Fibroblast of peridontal ligament (primary cell): ENCODE results near the gene CLDN10.

Experiments
- DNase-seq: peaks from one replicate; pipeline ENCODE4 v3.0.0-alpha.2; 2010; ENCODE audit errors: extremely low read depth

The CLDN10 gene

GRCh38 chr13:95601216-95601615, 48.7 kb downstream of the CLDN10 start:
- DNase-seq = no peak

GRCh38 chr13:95601906-95602305, 49.4 kb downstream of the CLDN10 start:
- no peak for DNase-seq

DNA sequence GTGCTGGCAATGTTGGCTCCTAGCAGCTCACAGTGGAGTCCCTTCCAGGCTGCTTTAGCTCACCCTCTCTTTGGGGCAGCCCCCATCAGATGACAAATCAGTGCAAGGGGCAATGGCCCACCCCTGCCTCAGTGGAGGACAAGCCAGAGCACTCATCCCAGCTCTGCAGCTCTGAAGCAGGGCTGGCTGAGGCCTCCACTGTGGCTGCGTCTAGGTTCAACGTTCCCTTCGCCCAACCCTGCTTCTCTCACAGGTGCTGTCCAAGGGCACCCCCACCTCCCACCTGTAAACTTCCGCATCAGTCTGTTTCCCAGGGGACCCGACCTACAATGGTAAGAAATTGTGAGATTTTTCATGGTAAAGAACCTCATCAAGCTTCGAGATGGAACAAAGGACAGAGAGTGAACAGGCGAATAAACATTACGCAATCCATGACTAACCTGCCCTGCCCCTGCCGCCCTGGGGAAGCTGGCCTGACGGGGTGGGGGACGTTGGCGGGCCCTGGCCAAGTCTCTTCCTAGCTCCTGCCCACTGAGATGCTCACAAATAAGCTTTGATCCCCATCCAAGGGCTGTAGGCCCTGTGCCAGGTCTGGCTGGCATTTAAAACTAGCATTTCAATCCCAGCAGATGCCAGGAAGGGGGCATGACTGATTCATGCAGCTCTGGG, 51.5 kb downstream of the CLDN10 start:
- DNase-seq = no peak

DNA sequence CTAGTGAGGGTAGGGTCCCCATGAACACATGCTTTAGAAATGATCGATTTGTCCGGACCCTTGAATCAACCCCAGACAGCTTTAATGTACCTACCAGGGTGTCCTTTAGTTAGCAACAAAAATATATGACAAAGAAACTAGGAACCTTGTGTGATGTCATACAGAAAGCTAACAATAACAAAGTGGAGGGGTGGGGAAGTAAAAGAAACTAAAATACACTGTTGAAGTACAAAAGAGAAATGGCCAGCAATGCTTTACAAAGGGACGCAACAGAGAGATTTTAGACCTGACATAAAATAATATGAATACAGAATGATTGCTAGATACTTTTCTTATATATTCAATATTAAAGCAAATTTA, 52.0 kb downstream of the CLDN10 start:
- no peak for DNase-seq

- no peak for DNase-seq
Measured at GRCh38 chr13:95605448-95606125, 53.1 kb downstream of the CLDN10 start.

DNA sequence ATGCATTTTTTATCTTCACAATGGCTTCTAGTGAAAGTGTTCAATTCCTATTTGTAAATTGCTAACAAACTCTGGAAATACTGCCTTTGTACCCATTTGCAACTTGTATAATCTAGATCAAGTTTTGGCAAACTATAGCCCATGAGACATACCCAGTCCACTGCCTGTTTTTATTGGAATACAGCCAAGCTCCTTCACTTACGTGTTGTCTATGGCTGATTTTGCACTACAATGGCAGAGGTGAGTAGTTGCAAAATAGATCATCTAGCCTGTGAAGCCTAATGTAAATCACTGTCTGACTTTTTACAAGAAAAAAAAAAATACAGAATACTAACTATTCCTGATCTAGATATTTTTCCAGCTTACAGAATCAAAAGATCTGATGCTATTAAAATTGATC, 54.8 kb downstream of the CLDN10 start:
- peak; percentile 51 for DNase-seq

GRCh38 chr13:95608640-95609323, 56.3 kb downstream of the CLDN10 start:
- DNase-seq = peak; percentile 29

- peak; percentile 15 for DNase-seq
Measured at GRCh38 chr13:95614641-95615245, 62.2 kb downstream of the CLDN10 start.

- DNase-seq = no peak
Measured at GRCh38 chr13:95615539-95615938, 63.0 kb downstream of the CLDN10 start.

DNA sequence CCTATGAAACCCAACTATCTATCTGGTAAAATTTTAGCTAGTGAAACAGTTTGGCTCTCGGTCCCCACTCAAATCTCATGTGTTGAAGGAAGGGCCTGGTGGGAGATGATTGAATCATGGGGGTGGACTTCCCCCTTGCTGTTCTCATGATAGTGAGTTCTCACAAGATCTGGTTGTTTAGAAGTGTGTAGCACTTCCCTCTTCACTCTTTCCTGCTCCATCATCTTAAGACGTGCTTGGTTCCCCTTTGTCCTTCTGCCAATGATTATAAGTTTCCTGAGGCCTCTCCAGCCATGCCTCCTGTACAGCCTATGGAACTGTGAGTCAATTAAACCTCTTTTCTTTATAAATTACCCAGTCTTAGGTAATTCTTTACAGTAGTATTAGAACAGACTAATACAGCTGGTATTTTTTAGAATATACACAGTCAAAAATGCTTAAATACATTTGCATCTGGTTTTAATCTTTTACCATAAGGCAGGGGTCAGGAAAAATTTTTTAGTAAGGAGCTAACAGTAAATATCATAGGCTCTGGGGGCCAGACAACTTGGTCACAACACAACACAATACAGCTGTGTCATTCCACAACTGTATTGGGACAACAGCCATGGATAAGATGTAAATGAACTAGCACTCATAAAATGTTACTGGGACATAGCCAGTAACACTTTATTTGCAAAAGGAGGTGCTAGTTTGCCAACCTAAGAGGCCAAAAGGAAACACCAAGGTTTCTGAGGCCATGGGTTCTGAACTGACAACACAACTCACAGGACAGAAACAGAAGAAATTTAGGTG, 67.7 kb downstream of the CLDN10 start:
- peak; percentile 26 for DNase-seq

GRCh38 chr13:95620825-95621498, 68.4 kb downstream of the CLDN10 start:
- DNase-seq = no peak

DNA sequence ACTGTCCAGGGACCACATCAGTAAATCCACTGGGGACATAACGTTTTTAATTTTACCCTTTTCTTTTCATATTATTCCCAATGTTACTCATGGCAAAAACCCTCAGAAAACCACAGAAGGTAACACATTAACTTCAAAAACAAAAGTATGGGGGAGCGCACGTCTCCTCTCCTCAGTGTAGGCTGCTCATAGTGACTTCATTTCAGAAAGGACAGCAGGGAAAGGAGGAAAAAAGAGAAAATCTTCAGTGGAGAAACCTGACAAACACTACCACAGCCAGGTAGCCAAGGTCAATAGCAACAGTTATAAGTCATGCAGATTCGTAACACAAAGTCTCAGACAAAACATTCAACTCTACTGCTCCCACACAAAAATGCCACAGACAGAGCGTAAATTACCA, 70.6 kb downstream of the CLDN10 start:
- DNase-seq = no peak

- peak; percentile 73 for DNase-seq
Measured at GRCh38 chr13:95624020-95624419, 71.5 kb downstream of the CLDN10 start.

GRCh38 chr13:95626768-95627167, 74.2 kb downstream of the CLDN10 start:
- no peak for DNase-seq

DNA sequence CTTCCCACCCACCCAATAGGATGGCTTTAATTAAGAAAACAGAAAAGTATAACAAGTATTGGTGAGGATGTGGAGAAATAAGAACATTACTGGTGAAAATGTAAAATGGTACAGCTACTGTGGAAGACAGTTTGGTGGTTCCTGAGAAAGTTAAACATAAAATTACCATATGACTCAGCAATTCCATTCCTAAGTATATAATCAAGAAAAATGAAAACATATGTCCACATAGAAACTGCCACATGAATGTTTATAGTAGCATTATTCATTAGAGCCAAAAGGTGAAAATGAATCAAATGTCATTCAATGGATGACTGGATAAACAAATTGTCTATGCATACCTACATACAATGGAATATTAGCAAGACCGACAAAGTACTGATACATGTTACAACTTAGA, 75.1 kb downstream of the CLDN10 start:
- peak; percentile 85 for DNase-seq

DNA sequence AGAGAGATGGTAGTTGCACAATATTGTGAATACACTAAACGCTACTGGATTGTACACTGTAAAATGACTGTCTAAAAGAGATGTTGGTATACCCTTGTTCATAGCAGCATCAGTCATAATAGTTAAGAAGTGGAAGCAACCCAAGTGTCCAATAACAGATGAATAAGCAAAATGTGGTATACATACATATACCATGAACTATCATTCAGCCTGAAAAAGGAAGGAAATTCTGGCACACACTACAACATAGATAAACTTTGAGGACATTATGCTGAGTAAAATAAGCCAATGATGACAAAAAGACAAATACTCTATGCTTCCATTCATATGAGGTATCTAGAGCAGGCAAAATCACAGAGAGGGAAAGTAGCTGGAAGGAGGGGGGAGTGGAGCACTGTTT, 76.0 kb downstream of the CLDN10 start:
- DNase-seq = no peak

GRCh38 chr13:95629071-95629470, 76.6 kb downstream of the CLDN10 start:
- no peak for DNase-seq
